SU-DHL-6 (cell line): ENCODE measurements around the gene CTRL.

Experiments used
- H2AFZ ChIP-seq: fragments of 200-600 bp; sonication (generic); 2 replicates; pipeline ENCODE4 v1.6.1; 2014; ENCODE audit warnings: low read depth, mild to moderate bottlenecking, moderate library complexity, mixed read lengths, antibody characterized with exemption, low read length; ENCODE audit not compliant: severe bottlenecking
- H3F3A ChIP-seq: fragments of 200-600 bp; shearing (Covaris generic); 2 replicates; pipeline ENCODE4 v1.6.0; 2016; ENCODE audit warnings: antibody characterized with exemption, mild to moderate bottlenecking; ENCODE audit not compliant: insufficient read depth
- H3K27ac ChIP-seq: fragments of 200-600 bp; sonication (generic); 2 replicates; pipeline ENCODE4 v1.5.1; 2016; ENCODE audit warnings: low read depth, mild to moderate bottlenecking, low read length, moderate library complexity, mixed read lengths
- H3K27me3 ChIP-seq: fragments of 200-600 bp; sonication (generic), shearing (Covaris generic); 2 replicates; pipeline ENCODE4 v1.6.0; 2014; ENCODE audit warnings: mild to moderate bottlenecking, low read length
- H3K36me3 ChIP-seq: fragments of 200-600 bp; sonication (generic); 2 replicates; pipeline ENCODE4 v1.6.1; 2014; ENCODE audit warnings: mild to moderate bottlenecking, low read length, mixed read lengths
- H3K4me2 ChIP-seq: fragments of 300-600, 200-600 bp; shearing (Covaris generic), sonication (generic); 2 replicates; pipeline ENCODE4 v1.6.0; 2014; ENCODE audit warnings: low read length, low read depth, mild to moderate bottlenecking; ENCODE audit not compliant: poor library complexity, severe bottlenecking
- H3K4me3 ChIP-seq: fragments of 200-600 bp; sonication (generic); 2 replicates; pipeline ENCODE4 v1.5.1; 2014; ENCODE audit warnings: antibody characterized with exemption, low read length, mild to moderate bottlenecking, mixed read lengths; ENCODE audit not compliant: insufficient read depth, poor library complexity, severe bottlenecking
- H3K79me2 ChIP-seq: fragments of 200-600 bp; sonication (generic); 2 replicates; pipeline ENCODE4 v1.6.1; 2014; ENCODE audit warnings: mild to moderate bottlenecking, low read length, moderate library complexity; ENCODE audit not compliant: insufficient read depth
- H3K9ac ChIP-seq: fragments of 200-600 bp; sonication (generic); 2 replicates; pipeline ENCODE4 v1.7.0; 2014; ENCODE audit warnings: mild to moderate bottlenecking, low read length
- H3K9me2 ChIP-seq: fragments of 200-600 bp; sonication (generic); replicated peaks from 2 replicates; pipeline ENCODE4 v1.6.1; 2014; ENCODE audit warnings: low read length; ENCODE audit not compliant: insufficient read depth
- H3K9me3 ChIP-seq: fragments of 200-600 bp; sonication (generic); 2 replicates; pipeline ENCODE4 v1.6.1; 2014; ENCODE audit warnings: low read length, mixed read lengths; ENCODE audit not compliant: insufficient read depth
- H4K20me1 ChIP-seq: fragments of 200-600 bp; sonication (generic); 2 replicates; pipeline ENCODE4 v1.6.1; 2014; ENCODE audit warnings: low read depth, mild to moderate bottlenecking, antibody characterized with exemption, low read length, moderate library complexity, mixed read lengths
- CTCF ChIP-seq: fragments of 200-600 bp; sonication (generic); IDR thresholded peaks from one replicate; pipeline ENCODE4 v1.5.1; 2017; ENCODE audit warnings: antibody characterized with exemption, mild to moderate bottlenecking, low read length, moderate library complexity; ENCODE audit not compliant: insufficient read depth, poor library complexity, severe bottlenecking
- EZH2phosphoT487 ChIP-seq: fragments of 200-600 bp; sonication (generic), shearing (Covaris generic); conservative IDR thresholded peaks from 2 replicates; pipeline ENCODE4 v1.6.1; 2018; ENCODE audit warnings: mild to moderate bottlenecking, antibody characterized with exemption, low read length, moderate library complexity, mixed read lengths

CTRL gene

GRCh38 chr16:67971111-67971510 is 39.4 kb upstream of the CTRL start:
- Histone ChIP-seq H3K36me3 (no peaks in the 10 kb centered on the region), H3K9me2 (no peaks in the 10 kb centered on the region), H3K9ac (no peak overlapping the region)

DNA sequence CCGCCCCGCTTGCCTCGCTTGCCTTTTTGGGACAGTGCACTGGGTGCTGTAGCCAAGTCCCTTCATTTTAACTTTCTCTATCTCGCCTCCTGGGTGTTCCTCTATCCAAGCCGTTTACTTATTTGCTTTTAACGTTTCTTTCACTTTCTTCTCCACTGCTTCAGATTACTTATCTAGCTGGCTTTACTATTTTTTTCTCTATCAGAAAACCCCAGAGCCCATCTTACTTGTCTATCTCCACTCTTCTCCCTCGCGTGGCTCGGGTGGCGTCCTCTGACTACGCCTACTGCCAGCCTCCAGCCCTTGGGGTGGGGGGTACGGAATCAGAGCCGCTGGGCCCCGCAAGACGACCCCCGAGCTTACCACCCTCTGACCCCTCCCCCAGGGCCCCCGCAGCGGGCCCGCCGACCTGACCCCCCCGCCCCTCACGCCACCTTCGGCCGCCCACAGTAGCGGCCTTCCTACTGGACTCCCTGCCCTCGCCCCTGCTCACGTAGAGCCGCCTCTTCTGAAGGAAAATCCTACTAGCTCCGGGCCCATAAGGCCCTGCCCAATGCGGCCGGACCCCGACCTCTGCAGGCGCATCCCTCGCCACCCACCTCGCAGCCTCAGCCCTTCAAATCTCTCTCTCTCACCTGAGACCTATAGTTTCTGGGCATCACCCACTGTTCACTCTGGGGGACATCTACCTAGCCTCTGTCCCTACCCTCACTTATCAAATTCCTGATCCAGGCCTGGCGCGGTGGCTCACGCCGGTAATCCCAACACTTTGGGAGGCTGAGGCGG is 37.8 kb upstream of the CTRL start:
- Histone ChIP-seq H3K4me3 (peak overlapping the region; percentile 61), H3K36me3 (no peaks in the 10 kb centered on the region), H3K9me3 (no peaks in the 10 kb centered on the region), H3K79me2 (no peaks in the 10 kb centered on the region), H3K4me2 (peak overlapping the region; percentile 76), H3K27me3 (no peaks in the 10 kb centered on the region), H2AFZ (peak overlapping the region; percentile 91), H3K27ac (no peak overlapping the region), H4K20me1 (no peaks in the 10 kb centered on the region), H3F3A (no peaks in the 10 kb centered on the region), H3K9ac (peak overlapping the region; percentile 69), H3K9me2 (no peaks in the 10 kb centered on the region)
- TF ChIP-seq EZH2phosphoT487 (no peak), CTCF (no peak)

More at GRCh38 chr16:67971111-67971510, 39.4 kb upstream of the CTRL start:
- H2AFZ ChIP-seq: no peak overlapping the region
- H3K4me2 ChIP-seq: no peak overlapping the region
- H3K9me3 ChIP-seq: no peaks in the 10 kb centered on the region
- no peak overlapping the region for H3K4me3 ChIP-seq
- no peaks in the 10 kb centered on the region for H4K20me1 ChIP-seq
- H3F3A ChIP-seq: no peaks in the 10 kb centered on the region
- H3K27me3 ChIP-seq: no peaks in the 10 kb centered on the region
- no peaks in the 10 kb centered on the region for H3K79me2 ChIP-seq
- no peak overlapping the region for H3K27ac ChIP-seq
- no peak for TF ChIP-seq EZH2phosphoT487
- no peak for TF ChIP-seq CTCF

- peak within 1 kb of the TSS; percentile 76 for H3K4me2 ChIP-seq
- H3K36me3 ChIP-seq: no peaks in the 10 kb centered on the region
- H2AFZ ChIP-seq: peak within 1 kb of the TSS; percentile 91
- no peaks in the 10 kb centered on the region for H3K9me2 ChIP-seq
- no peaks in the 10 kb centered on the region for H3K79me2 ChIP-seq
- H3K9me3 ChIP-seq: no peaks in the 10 kb centered on the region
- TF ChIP-seq CTCF: no peak
- no peaks in the 10 kb centered on the region for H4K20me1 ChIP-seq
- peak within 1 kb of the TSS; percentile 61 for H3K4me3 ChIP-seq
- peak within 1 kb of the TSS; percentile 69 for H3K9ac ChIP-seq
- H3F3A ChIP-seq: no peaks in the 10 kb centered on the region
- H3K27ac ChIP-seq: peak within 1 kb of the TSS; percentile 29
- no peaks in the 10 kb centered on the region for H3K27me3 ChIP-seq
Measured at GRCh38 chr16:67968400-67969253, 37.0 kb upstream of the CTRL start, which contains the start of gene SLC12A4. Gene SLC12A4 (minus strand): TSS chr16:67968637. CDS start chr16:67968553, 84 bp downstream.
